Activated T-cell treated with anti-CD3 and anti-CD28 coated beads, Interleukin-2, amount 50 U/mL, for 4 hours (primary cell): Measurements from ENCODE around the gene FOXD4. TPM values are rescaled to one million over a fixed set of nuclear protein-coding genes. Genes with fewer than 3 reads are reported as not detected.
A peak's percentile ranks its signal among the peaks of the same experiment; 100 is the strongest.
"Not testable (repeated sequence)": the region's sequence is repeated elsewhere in the genome, so short reads cannot be mapped to it uniquely, and the experiment has no call there.

Source experiments
- ATAC-seq, 2 donors: fragments of 200-7000 bp; cut with Tn5 transposase; one replicate each; pipeline ENCODE4 v1.10.0; 2021
- DNase-seq: peaks from one replicate; pipeline ENCODE4 v3.0.0-alpha.2; 2020
- H3K27me3 Mint-ChIP-seq: one replicate; pipeline ENCODE4 v1.8.0; 2021; ENCODE audit warnings: low read depth, mixed read lengths
- H3K36me3 Mint-ChIP-seq: one replicate; pipeline ENCODE4 v1.8.0; 2022; ENCODE audit warnings: mixed read lengths; ENCODE audit not compliant: insufficient read depth
- H3K4me1 Mint-ChIP-seq: one replicate; pipeline ENCODE4 v1.8.0; 2021; ENCODE audit warnings: low read depth, mixed read lengths
- H3K4me3 Mint-ChIP-seq: one replicate; pipeline ENCODE4 v1.8.0; 2021; ENCODE audit warnings: mild to moderate bottlenecking, moderate library complexity, mixed read lengths
- H3K9me3 Mint-ChIP-seq: one replicate; pipeline ENCODE4 v1.8.0; 2021; ENCODE audit warnings: mixed read lengths
- total RNA-seq, 3 donors: library from RNA; stranded (reverse); gene quantifications; one replicate each; pipeline ENCODE4 v1.2.1, GENCODE V29; 2021

The FOXD4 gene
- total RNA-seq, 3 donors from 2014 or later = 0.10 to 0.16 TPM; not detected in 1

GRCh38 chr9:108742-109495 lies 9.3 kb downstream of the FOXD4 start:
- not testable (repeated sequence) for H3K4me1 Mint-ChIP-seq, DNase-seq, H3K36me3 Mint-ChIP-seq, H3K4me3 Mint-ChIP-seq, H3K9me3 Mint-ChIP-seq
- peak in 1 of 2 donors; percentile 5 for ATAC-seq
- peaks cover 33% of the 10 kb centered on the region for H3K27me3 Mint-ChIP-seq

DNA sequence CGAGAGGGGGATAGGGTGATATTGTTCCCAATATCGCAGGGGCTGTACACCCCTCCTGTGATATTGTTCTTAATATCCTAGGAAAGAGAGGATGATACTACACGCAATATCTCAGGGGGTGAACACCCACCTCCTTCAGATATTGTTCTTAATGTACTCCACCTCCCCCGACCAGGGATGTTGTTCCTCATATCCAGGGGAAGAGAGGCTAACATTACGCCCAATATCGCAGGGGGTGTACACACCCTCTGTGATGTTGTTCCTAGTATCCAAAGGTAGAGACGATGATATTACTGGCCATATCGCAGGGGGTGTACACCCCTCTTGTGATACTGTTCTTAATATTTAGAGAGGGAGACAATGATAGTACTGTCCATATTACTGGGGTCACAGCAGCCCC lies 12.2 kb downstream of the FOXD4 start:
- not testable (repeated sequence) for H3K9me3 Mint-ChIP-seq, DNase-seq, H3K4me3 Mint-ChIP-seq, H3K36me3 Mint-ChIP-seq, ATAC-seq, H3K4me1 Mint-ChIP-seq
- peaks cover 25% of the 10 kb centered on the region for H3K27me3 Mint-ChIP-seq

- H3K4me1 Mint-ChIP-seq, H3K9me3 Mint-ChIP-seq, H3K4me3 Mint-ChIP-seq, H3K36me3 Mint-ChIP-seq, H3K27me3 Mint-ChIP-seq, ATAC-seq, DNase-seq: not testable (repeated sequence)
Observed at GRCh38 chr9:100430-100829, 17.8 kb downstream of the FOXD4 start.

DNA sequence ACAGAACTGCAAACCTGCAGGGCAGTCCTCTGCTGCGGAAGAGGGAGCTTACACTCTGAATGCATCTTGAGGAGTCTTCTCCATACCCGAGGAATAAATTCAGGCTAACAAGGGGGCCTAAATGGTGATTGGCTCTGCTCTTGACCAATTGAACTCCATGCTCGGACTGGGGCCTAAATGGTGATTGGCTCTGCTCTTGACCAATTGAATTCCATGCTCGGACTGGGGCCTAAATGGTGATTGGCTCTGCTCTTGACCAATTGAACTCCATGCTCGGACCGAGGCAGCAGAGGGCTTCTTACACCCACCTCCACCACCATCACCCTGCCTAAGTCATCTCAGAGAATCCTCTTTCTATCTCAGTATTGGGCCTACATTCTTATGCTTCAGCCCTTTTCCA lies 18.4 kb downstream of the FOXD4 start:
- H3K27me3 Mint-ChIP-seq, H3K36me3 Mint-ChIP-seq, H3K9me3 Mint-ChIP-seq, DNase-seq, H3K4me3 Mint-ChIP-seq, ATAC-seq, H3K4me1 Mint-ChIP-seq: not testable (repeated sequence)

DNA sequence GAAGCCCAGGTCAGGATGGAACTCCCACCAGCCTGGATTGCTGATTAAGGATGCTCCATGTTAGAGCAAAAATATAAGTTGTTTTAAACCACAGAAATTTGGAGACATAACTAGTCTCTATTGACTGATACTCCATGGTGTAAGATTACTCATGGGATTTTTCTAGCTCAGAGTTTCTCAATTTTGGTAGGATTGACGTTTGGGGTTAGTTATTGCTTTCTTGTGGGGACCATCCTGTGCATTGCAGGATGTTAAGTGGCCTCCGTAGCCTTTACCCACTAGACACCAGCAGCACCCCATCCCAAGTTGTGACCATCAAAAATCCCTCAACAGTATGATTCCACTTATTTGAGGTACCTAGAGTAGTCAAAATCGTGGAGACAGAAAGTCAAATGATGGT lies 19.4 kb downstream of the FOXD4 start:
- not testable (repeated sequence) for H3K27me3 Mint-ChIP-seq, H3K4me3 Mint-ChIP-seq, ATAC-seq, DNase-seq, H3K4me1 Mint-ChIP-seq, H3K9me3 Mint-ChIP-seq, H3K36me3 Mint-ChIP-seq

GRCh38 chr9:94992-95391 lies 23.2 kb downstream of the FOXD4 start:
- not testable (repeated sequence) for H3K9me3 Mint-ChIP-seq, DNase-seq, H3K4me1 Mint-ChIP-seq, H3K36me3 Mint-ChIP-seq, H3K27me3 Mint-ChIP-seq, H3K4me3 Mint-ChIP-seq
- ATAC-seq = peak in 1 of 2 donors; percentile 46

DNA sequence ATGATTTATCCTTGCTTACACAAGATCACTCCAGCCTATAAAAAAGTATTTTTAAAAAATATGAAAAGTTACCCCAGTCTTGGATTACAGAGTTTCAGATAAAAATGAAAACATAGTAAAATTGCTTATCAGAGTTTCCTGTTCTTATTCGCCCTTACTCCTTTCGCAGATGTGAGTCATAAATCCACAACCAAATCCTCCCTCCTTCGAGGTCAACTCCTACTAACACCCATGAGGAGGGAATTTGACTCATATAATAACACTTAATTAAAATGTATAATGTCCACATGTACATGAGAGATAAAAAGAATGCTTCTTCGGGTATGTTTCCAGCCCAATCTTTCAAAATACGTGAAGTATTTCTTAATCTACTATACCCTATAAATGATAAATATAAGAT lies 23.9 kb downstream of the FOXD4 start:
- not testable (repeated sequence) for H3K36me3 Mint-ChIP-seq, H3K4me3 Mint-ChIP-seq, ATAC-seq, H3K27me3 Mint-ChIP-seq, DNase-seq, H3K4me1 Mint-ChIP-seq, H3K9me3 Mint-ChIP-seq

GRCh38 chr9:93909-94308 lies 24.3 kb downstream of the FOXD4 start:
- H3K36me3 Mint-ChIP-seq, H3K9me3 Mint-ChIP-seq, DNase-seq, H3K4me1 Mint-ChIP-seq, H3K4me3 Mint-ChIP-seq, ATAC-seq, H3K27me3 Mint-ChIP-seq: not testable (repeated sequence)

GRCh38 chr9:90851-91250 lies 27.4 kb downstream of the FOXD4 start:
- not testable (repeated sequence) for H3K4me1 Mint-ChIP-seq, ATAC-seq

DNA sequence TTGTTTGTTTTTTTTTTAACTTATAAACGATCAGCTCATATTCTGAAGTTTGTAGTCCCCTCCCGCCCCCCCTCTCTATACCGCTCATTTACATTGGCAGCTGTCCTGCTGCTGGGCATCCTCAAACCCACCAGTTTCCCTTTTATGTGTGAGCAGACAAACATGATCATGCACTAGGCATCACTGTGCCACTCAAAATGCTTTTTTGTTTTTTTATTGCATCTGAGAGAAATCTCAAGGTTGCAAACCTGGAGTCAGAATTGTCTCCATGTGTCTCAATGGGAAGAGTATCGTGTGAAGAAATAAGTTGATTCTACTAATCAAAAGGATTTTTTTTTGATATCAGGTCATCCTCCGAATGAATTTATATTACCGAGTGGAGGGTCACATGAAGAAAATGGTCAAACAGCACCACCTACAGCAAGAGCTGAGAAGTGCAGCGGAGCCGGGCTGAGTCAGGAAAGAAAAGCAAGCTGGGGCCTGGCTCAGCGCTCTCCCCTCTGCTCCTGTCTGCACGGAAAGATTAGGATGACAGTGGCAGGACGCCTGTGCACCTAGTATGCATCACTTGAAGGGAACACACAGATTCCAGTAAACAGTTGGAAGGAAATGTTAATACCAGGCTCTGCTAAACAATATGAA lies 29.7 kb downstream of the FOXD4 start:
- not testable (repeated sequence) for H3K4me3 Mint-ChIP-seq, H3K36me3 Mint-ChIP-seq, H3K4me1 Mint-ChIP-seq, H3K27me3 Mint-ChIP-seq, DNase-seq, H3K9me3 Mint-ChIP-seq
- ATAC-seq = peak; percentile 75 to 89

More at GRCh38 chr9:90851-91250, 27.4 kb downstream of the FOXD4 start:
- H3K36me3 Mint-ChIP-seq, H3K4me3 Mint-ChIP-seq, H3K27me3 Mint-ChIP-seq, H3K9me3 Mint-ChIP-seq, DNase-seq: not testable (repeated sequence)

GRCh38 chr9:87860-88259 lies 30.4 kb downstream of the FOXD4 start:
- H3K9me3 Mint-ChIP-seq, DNase-seq: not testable (repeated sequence)

GRCh38 chr9:87105-87504 lies 31.1 kb downstream of the FOXD4 start:
- not testable (repeated sequence) for H3K36me3 Mint-ChIP-seq, H3K4me1 Mint-ChIP-seq, ATAC-seq, DNase-seq, H3K27me3 Mint-ChIP-seq, H3K4me3 Mint-ChIP-seq, H3K9me3 Mint-ChIP-seq

More at GRCh38 chr9:87860-88259, 30.4 kb downstream of the FOXD4 start:
- H3K27me3 Mint-ChIP-seq, H3K36me3 Mint-ChIP-seq, ATAC-seq, H3K4me1 Mint-ChIP-seq, H3K4me3 Mint-ChIP-seq: not testable (repeated sequence)

- DNase-seq, H3K4me3 Mint-ChIP-seq, H3K4me1 Mint-ChIP-seq, H3K36me3 Mint-ChIP-seq, H3K27me3 Mint-ChIP-seq, H3K9me3 Mint-ChIP-seq, ATAC-seq: not testable (repeated sequence)
Observed at GRCh38 chr9:86697-87096, 31.5 kb downstream of the FOXD4 start.

DNA sequence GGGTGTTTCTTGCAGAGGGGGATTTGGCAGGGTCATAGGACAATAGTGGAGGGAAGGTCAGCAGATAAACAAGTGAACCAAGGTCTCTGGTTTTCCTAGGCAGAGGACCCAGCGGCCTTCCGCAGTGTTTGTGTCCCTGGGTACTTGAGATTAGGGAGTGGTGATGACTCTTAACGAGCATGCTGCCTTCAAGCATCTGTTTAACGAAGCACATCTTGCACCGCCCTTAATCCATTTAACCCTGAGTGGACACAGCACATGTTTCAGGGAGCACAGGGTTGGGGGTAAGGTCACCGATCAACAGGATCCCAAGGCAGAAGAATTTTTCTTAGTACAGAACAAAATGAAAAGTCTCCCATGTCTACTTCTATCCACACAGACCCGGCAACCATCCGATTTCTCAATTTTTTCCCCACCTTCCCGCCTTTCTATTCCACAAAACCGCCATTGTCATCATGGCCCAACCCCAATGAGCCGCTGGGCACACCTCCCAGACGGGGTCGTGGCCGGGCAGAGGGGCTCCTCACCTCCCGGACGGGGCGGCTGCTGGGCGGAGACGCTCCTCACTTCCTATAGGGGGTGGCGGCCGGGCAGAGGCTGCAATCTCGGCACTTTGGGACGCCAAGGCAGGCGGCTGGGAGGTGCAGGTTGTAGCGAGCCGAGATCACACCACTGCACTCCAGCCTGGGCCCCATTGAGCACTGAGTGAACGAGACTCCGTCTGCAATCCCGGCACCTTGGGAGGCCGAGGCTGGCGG lies 35.1 kb downstream of the FOXD4 start:
- H3K36me3 Mint-ChIP-seq, H3K27me3 Mint-ChIP-seq, H3K9me3 Mint-ChIP-seq, H3K4me3 Mint-ChIP-seq, ATAC-seq, H3K4me1 Mint-ChIP-seq, DNase-seq: not testable (repeated sequence)

DNA sequence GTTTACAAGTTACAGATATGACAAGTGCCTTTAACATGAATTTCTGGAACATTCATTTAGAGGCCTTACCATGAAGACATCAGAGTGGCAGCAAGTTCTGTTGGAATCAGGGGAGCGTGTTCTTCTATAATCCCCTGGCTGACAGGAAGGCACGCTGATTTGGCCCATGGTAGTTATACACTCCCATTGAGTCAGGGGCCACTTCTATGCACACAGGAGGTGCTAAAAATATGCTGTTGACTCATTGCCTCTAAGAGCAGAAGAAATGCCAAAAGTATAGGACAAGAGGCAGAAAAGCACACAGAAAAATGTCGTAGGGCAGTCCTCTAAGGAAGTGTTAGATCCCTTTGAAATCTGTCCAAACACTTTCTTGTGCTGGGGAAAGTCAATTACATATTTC lies 39.9 kb downstream of the FOXD4 start:
- not testable (repeated sequence) for H3K27me3 Mint-ChIP-seq, ATAC-seq, H3K4me1 Mint-ChIP-seq, H3K9me3 Mint-ChIP-seq, H3K36me3 Mint-ChIP-seq, DNase-seq, H3K4me3 Mint-ChIP-seq
